Stimulated activated CD4-positive, alpha-beta T cell treated with anti-CD3 and anti-CD28 coated beads, Interleukin-12 subunit alpha, Interleukin-12 subunit beta, amount 100 ng/mL, for 4 hours (primary cell): ENCODE measurements around the gene YBX2.

Experiments
- DNase-seq: peaks from one replicate; pipeline ENCODE4 v3.0.0-alpha.2; 2020

The YBX2 gene

DNA sequence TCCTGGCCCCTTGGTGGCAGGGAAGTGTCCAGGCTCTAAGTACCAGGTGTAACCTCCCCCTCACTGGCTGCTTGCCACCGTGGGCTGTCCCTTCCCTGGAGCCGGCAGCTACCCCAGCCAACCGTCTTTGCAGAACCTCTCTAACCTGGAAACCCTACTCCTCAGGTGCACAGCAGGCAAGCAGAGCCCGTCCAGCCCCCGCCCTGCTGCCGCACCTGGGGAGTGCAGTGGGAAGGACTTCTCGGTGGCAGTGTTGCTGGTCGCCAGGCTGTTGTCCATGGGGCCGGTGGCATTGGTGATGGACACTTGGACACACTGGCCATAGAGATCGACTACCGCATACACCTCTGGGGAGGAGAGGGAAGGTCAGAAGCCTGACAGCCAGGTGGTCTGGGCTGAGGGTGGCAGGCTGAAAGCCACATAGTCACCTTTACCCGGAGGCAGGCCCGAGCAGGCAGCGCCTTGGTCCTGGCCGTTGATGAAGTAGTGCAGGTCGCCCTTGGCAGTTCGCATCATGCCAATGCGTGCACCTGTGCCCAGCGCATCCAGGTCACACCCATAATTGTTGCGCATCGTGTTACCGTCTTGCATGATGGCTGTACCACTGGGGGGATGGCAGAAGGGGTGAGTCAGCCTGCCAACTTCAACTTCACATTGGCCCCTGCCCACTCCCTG is 28.2 kb upstream of the YBX2 start:
- no peak for DNase-seq

DNA sequence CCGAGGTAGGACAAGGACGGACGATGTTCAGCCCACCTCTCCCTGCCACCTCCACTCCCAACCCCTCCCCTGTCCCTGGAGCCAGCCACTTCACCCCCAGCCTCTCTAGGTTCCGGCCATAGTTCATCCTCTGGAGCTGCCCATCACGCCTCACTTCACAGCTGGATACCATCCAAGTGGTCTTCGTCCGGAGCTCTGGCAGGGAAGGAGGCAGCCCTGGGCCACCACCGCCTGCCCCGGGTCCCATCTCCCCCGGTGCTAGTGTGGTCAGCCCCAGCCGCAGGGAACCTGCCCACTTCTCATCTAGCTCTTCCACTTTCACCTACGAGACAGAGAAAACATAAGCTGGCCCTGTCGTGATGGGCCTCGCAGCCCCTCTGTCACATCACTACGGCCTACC is 27.0 kb upstream of the YBX2 start:
- no peak for DNase-seq

- DNase-seq: no peak
Measured at GRCh38 chr17:7318121-7318860, 23.9 kb upstream of the YBX2 start.

- no peak for DNase-seq
Measured at GRCh38 chr17:7317161-7317803, 22.8 kb upstream of the YBX2 start.

GRCh38 chr17:7315570-7316235 is 21.3 kb upstream of the YBX2 start:
- DNase-seq: no peak

GRCh38 chr17:7314719-7315569 is 20.5 kb upstream of the YBX2 start, which contains the start of gene GPS2:
Gene GPS2 (minus strand): TSS chr17:7315360. CDS start chr17:7315052, 308 bp downstream.
- DNase-seq: peak; percentile 94

DNA sequence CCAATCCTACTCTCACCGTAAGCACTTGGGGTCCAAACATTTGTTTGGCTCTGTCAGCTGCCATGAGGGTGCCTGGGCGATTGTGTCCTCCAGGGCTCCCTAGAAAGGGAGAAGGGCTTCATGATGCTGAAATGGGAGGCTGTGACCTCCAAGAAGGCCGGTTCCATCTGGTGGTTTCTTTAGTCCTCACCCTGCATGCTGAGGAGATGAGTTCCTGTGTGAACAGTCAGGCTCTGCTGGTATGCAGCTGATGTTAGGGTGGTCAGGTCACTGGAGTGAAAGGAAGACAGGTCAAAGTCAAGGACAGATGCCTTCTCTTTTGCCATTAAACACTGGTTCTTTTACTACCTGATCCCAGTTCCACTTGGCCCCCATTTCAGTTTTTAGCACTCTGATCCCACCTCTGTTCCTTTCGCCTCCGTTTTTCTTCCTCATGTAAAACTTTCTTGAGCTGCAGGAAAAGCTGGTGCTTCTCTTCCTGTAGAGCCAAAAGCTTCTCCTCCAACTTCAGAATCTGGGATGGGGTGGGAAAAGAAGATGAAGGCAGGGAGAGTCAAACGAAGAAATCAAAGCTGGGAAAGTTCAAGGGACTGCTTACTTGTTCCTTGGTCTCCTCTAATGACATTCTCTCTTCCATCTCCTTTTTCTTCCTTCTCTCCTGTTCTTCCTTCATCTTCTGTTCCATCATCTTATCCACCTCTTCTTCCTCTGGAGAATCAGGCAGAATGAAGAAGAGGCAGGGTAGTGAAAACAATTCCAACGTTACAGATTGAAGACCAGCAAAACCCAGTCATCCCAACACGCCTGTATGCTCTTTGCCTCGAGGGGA is 19.7 kb upstream of the YBX2 start:
- no peak for DNase-seq

GRCh38 chr17:7313088-7313889 is 18.9 kb upstream of the YBX2 start:
- no peak for DNase-seq

GRCh38 chr17:7312432-7313087 is 18.1 kb upstream of the YBX2 start:
- DNase-seq: no peak

DNA sequence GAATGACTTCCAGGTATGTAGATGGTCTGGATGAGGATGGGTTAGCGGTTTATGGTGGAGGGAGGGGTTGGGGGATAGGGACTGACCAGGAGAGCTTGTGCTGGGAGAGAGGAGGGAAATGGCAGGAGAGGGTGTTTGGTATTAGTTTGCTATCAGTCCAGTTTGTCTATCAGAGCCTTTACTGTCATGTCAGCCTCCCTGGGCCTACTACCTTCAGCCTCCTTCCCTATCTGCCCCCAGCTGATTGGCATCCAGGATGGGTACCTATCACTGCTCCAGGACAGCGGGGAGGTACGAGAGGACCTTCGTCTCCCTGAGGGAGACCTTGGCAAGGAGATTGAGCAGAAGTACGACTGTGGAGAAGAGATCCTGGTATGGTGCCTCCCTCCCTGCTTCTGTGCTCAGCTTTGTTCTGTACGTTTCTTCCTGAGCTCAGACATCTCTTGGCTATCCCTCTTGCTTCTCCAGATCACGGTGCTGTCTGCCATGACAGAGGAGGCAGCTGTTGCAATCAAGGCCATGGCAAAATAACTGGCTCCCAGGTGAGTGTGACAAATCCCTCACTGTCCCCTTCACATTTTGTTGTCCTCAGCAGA is 16.8 kb upstream of the YBX2 start:
- DNase-seq: no peak

DNA sequence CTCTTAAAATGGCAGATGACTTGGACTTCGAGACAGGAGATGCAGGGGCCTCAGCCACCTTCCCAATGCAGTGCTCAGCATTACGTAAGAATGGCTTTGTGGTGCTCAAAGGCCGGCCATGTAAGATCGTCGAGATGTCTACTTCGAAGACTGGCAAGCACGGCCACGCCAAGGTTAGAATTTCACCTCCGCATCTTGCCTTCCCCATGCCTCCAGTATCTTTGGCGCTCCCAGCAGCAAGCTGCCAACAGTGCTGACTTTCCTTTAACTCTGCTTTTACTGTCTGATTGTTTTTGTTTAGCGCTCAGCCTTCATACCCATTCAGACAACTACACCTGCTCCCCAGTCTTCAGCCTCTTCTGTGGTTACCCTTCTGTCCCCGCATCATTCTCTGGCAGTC is 15.2 kb upstream of the YBX2 start:
- no peak for DNase-seq

- DNase-seq: peak; percentile 74
Measured at GRCh38 chr17:7308625-7309433, 14.4 kb upstream of the YBX2 start.

DNA sequence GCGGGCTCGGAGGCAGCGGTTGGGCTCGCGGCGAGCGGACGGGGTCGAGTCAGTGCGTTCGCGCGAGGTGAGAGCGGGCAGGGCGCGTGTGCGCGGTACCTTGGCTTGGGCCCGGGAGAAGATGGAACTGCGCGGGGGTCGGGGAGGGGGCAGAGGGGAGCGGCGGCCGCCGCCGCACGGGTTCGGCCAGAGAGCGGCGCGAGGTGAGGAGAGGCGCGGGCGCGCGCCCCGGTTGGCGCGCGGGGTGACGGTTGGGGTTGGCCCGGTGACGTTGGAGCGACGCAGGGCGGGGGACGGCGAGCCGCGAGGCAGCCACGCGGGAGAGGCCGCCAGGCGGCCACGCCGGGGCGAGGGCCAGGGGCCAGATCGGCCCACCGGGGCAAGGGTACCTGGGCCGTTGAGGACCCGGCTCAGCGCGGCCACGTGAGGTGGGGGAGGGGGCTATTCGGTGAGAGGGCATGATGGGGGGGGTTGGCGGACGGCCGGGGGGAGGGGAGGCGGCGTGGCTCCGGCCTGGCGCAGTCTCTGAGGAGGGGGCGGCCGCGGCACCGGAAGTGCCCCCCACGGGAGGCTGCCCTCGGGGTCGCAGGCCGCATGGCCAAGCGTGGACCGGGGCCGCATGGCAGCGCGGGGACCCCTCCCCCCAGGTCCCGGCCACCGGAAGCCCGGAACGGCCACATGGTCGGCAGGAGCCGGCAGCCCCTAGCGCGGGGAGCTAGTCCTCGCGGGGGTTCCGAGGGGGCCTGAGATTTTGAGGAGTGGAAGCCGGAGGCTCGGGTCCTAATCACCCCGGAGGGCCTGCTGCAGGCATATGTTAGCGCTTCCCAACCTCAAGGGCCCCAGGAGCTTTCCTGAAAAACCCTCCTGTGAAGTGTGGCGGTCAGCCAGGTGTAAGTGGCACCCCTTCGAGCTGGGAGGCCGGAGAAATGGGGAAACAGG is 13.5 kb upstream of the YBX2 start:
- DNase-seq: peak; percentile 46

DNA sequence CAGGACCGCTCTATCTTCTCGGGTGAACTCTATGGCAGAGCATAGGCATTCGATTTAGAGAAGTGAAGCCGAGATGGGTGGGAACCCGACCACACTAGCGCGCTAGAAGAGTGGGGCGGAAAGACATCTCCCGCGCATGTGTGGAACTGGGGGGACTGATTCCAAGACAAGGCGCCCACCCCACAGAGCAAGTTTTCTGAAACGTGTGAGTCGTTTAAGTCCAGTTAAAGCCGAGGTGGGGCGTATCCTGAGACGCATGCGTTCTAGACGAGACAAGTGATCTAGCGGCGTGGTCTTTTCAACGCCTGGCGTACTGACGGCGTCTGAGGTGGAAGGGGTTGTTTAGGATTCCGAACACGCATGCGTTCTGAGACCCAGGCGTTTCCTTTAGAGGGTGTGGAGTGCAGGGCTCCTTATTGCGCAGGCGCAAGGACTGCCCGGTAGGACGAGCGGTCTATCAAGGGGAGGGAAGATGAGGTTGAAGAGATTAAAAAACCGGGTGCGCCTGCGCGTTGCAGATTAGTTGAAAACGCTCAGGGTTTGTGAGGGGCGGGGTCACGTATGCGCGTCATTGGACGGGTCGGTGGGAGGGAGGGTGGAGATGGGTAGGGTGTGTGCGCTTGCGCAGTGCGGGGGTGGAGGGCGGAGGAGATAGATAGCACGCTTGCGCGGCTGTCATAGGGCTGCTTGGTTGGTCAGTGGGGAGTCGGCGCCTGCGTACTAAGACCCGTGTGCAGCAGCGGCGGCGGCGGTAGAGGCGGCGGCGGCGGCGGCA is 12.7 kb upstream of the YBX2 start, which contains the start of gene EIF5A:
EIF5A (plus strand) TSS at position 718 of the 775 bp plus-strand sequence. CDS start 2,008 bp downstream, outside the sequence.
- peak; percentile 100 for DNase-seq

DNA sequence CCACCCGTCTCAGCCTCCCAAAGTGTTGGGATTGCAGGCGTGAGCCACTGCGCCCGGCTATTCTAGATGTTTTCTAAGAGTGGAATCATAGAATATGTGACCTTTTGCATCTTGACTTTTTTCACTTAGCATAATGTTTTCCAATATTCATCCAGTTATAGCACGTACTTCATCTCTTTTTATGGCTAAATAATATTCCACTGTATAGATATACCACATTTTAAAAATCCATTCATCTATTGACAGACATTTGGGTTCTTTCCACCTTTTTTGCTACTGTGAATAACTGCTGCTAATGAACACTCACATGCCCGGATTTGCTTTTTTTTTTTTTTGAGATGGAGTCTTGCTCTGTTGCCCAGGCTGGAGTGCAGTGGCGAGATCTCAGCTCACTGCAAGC is 9.7 kb upstream of the YBX2 start:
- no peak for DNase-seq

DNA sequence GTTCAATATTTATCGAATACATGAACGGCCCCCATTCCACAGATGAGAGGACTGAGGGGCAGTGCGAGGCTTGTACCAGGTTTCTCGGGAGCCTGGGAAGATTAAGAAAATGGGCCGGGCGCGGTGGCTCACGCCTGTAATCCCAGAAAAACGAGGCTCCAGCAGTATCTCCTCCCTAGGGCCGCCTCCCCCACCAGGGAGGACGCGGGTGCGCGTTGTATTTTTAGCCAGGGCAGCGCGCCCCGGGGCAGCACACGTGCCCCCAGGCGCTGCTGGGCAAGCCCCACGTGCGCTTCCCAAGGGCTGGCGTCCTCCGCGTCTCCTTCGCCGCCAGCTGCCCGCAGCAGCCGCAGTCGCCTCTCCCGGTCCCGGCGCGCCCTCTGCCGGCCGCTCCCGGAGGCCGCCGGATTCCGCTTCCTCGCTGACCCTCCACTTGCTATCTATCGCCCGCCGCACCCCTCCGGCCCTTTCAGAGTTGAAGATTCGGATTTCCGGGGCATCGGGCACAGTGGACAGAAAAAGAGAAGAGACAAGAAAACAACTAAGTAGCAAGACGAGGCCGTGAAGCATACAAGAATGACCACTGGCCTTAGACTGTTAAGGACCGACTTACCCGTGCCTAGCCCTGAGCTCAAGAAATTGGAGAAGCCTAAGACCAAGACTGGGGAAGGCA is 1.9 kb upstream of the YBX2 start:
- peak; percentile 74 for DNase-seq
